Activated T-cell treated with anti-CD3 and anti-CD28 coated beads for 24 hours (primary cell): ENCODE data around the gene NME9.

ENCODE experiments used
- DNase-seq: peaks from one replicate; pipeline ENCODE4 v3.0.0-alpha.2; 2020; ENCODE audit warnings: low read depth

The NME9 gene

DNA sequence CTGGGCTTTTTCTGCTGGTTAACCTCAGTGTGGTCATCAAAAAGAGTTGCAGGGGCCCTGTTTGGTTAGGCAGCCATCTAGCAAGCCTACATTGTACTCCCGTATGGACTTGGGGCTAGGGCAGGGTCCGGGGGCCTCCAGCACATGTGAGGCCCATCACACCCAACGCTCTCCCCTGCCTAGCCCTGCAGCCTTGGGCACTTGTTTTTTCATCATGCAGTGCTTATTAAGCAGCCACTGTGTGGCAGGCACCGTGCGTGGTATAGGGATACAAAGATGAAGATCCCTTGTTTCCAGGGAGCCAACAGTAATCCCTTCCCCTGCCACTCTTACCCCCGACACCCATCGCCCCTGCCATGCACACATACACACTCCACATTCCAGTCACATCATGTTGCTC lies 32.9 kb upstream of the NME9 start:
- DNase-seq = no peak

DNA sequence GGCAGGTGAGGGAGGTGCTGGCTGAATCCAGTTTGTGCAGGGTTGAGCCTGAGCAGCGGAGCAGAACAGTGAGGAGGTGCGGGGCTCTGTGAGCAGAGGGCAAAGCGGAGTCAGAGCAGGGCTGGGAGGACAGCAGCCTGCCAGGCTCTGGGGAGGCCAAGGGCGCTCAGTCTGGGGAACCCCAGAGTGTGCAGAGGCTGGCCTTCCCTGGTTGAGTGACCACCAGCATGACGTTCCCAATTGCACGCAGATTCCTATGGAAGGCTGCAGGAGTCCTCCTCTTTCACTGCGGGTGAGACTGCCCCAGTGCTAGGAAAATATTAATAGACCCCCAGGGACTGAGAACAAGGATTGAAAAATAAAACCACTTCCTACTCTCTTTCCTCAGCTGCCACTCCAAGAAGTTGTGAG lies 31.9 kb upstream of the NME9 start:
- DNase-seq = no peak

DNA sequence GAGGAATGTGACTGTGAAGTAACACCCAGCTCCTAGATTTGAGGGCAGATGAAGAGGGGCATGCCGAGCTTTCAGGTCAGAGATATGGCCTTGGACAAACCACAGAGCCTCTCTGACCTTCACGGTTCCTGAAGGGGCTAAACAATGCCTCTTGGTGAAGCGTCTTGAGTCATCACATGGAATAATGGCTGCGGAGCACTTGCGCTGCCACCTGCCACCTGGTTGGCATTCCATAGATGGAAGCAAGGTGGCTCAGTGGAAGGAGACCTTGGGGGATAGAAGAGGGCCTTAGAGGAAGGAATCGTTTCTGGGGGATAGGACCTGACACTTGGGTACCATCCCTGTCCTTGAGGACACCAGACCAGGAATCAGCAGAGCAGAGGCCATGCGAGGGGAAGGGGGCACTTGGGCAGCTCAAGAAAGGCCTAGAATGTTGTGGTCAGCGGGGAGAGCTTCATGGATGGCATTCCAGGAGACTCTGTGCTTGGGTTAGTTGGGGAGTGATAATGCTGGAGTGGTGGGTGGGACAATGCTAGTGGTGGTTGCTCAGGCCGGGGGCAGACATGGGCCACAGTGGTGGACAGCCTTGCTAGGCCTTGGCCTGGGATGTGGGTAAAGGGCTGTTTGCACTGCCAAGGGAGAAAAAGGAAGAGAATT lies 31.3 kb upstream of the NME9 start:
- no peak for DNase-seq

DNA sequence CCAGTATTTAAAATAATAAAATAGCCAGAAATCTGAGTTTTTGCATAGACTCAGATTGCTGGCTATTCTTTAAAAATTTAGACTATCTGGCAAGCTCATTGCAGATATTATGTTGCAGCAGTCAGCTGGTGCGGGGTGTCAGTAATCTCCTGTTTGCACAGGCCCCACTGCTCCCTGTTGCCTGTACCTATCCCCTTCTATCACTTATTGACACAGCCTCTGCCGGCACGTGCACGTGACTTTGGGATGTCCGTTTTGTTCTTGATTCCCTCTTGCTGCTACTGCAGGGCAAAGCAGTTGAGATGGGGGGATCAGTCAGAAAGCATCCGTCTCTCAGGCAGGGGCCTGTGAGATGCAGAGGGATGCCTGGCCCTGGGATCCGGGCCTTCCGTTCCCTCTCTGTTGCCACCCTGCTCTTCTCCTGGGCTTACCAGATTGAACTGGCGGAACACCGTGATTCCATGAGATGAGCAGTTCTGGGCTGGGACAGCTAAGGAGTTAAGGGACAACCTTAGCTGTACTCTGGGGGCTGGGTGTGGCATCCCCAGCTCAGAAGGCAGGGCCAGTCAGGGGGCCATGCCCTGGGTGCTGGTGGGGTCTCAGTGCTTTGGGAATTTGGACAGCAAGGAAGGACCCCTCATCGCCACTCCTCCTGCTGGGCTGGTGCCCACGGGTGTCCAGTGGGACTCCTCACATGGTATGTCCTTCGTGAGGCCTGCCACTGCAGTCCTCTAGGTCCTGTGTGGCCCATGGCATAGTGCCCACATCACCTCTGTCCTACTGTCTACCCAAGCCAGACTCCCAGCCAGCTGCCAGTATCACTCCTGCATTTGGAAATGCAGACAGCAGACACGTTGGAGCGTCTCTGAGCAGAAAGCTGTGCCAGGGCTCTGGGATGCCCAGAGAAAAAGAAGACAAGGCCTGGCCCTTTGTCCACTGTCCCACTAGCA lies 30.5 kb upstream of the NME9 start:
- no peak for DNase-seq

DNA sequence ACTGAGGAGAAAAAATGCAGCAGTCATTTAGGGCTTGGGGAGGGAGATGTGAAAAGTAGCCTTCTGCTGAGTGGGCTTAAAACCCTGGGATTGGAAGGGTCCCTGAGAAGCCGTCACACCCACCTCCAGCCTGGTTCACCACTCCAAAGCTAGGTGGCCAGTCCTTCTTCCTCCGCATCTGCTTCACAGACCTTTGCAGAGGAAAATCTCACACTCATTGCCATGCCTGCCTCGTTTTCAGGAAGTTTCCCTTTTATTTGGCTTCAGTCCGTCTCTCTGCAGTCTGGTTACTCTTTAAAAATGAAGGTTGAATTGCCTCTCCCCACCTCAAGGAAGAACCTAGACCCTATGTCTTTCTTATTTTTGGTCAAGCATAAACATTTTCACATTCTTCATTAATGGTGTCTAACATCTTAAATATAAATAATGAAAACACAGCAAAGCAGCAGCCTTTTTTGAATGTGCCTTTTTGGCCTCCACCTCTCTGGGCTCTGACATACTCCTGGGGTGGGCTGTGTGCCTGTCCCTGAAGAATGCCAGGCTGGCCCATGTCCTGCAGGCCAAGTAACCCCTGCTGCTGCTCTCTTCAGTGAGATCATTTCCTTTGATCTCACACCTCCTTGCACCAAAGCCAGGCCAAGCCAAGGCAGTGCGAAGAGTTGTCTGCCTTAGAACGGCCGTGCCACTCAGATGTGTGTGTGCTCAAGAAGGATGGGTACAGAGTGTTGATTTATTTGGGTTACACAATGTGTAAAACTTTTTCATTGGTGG lies 29.7 kb upstream of the NME9 start:
- no peak for DNase-seq

DNA sequence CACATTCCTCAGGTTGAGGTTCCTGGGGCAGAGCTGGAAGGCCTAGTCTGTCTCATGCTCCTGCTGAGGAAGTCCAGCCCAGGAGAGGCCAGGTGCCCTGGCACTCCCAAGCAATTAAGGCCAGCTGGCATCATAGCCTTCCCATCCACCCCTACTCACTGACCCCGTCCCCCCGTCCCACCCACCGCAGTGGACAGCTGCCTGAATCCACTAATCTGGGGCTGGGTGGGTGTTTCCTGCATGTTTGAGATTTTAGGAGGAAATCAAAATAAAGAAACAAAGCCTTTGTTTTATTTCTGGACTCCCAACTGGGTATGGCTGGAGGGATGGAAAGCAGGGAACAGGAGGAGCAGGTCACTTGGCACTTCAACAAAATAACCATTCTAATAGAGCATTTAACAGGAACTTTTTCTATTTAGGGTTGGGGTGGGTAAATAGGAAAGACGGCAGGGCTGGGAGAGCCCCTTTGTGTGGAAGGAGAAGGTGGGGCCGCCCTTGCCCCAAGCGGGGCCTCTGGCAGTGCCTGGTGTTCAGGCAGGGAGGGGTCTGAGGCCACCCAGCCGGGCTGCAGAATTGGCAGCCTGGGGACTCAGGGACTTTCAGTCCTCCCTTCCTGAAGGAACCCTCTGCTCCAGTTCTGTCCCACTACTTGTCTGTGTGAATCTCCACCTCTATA lies 27.2 kb upstream of the NME9 start:
- no peak for DNase-seq

DNA sequence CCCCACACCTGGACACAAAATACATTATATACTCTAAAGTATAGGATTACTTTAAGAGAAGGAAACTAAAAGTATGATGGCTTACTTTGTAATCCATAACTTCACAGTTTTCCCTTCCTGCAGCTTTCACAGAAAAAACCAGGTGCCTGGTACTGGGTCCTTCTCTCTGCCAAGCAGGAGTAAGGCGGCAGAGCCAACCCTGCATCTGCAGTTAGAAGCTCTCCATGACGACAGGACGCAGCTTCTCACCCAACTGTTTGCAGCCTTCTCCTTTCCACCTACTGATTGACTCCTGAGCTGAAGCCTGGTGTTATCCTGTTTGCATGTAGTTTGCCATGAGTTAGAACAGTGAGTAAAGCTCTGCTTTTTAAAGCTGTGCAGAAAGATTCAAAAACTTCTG lies 25.4 kb upstream of the NME9 start:
- DNase-seq = no peak

DNA sequence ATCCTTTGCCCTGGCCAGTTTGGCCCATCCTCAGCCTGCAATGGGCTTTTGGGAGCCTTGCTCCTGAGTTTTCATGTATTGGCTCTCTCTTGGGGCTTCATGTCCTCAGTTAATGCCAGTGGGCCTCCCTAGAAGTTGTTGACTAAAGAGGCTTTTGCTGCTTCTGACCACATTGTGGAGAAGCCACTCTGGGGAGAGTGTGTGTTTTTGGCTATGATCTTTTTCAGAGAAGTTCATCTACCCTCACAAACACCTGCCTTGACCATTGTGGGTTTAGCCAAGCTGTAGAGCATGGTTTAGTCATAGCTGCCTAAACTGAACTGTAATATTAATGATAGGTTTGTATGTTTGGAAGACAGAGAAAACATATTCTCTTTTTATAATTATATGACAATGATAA lies 24.7 kb upstream of the NME9 start:
- DNase-seq = no peak

DNA sequence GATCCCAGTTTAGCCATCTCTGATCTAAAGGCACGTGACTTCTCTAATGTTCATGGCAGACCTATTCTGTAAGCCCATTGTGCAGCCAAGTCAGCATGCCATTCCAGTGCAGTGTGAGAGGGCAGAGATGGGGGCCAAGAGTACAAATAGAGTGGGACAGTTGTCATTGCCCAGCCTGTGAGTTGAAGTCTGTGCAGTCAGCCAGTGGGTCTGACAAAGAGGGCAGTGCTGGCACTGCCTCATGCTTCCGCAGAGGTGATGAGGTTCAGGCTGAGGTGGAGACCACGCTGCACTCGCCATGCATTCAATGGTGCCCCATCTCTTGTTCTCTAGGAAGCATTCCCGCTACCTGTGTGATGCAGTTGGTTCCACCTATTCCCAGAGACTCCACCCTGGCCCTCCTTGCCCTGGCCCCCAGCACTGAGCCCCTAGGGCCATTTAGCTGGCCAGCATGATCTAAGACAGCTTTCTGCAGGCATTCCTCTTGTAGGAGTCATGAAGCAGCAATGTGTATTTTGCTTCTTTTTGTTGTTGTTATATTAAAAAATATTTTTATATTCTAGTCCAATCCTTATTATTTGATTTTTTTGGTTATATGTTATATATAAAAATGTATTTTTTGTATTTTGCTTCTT lies 22.4 kb upstream of the NME9 start:
- no peak for DNase-seq

DNA sequence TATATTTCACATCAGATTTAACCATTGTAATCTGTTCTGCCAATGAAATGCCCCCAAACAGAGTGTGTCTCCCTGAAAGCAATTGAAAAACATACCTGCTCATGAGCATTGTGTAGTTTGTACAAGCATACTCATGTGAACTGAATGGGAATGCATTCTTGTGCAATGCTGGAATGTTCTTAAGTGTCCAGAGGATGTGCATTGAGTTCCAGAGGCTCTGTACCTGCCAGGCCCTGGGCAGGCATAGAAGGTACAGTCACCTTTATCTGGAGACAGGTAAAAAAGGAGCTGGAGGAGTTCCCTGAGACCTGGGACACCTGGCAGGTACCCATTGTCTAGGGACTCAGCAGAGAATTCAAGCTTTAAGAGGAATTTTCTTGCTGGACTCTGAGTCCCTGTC lies 21.5 kb upstream of the NME9 start:
- DNase-seq = no peak

DNA sequence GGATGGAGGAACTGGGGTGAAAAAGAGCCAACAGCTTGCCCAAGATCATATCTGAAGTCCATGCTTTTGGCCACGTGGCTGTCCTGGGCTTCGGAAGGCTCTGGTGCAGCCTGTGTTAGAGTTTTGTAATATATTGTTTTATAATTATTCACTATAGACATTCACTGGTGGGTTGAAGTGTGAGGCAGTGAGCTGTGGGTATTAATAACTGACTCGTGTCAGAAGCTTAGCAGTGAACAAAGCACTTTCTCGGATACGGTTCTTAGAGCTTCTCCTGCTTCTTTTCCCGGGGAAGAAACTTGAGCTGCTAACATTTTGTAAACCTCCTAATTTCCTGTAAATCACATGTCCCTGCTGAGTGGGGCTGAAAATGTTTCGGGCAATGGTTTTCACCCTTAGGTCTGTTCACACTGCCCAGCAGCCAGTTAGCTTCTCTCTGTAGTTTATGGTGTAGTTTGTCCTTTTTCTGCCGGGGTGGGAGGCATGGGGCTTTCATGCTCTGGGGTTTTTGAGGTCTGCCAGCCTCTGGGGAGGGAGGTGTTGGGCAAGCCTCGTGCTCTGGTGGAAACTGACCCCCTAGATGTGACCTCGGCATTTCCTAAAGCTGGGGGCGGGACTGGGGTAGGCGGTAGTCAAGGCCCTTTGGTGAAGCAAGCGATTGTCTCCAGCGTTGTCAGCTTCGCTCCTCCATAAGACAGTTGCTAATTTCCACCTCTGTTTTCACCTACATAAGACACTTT lies 20.4 kb upstream of the NME9 start:
- DNase-seq = no peak

DNA sequence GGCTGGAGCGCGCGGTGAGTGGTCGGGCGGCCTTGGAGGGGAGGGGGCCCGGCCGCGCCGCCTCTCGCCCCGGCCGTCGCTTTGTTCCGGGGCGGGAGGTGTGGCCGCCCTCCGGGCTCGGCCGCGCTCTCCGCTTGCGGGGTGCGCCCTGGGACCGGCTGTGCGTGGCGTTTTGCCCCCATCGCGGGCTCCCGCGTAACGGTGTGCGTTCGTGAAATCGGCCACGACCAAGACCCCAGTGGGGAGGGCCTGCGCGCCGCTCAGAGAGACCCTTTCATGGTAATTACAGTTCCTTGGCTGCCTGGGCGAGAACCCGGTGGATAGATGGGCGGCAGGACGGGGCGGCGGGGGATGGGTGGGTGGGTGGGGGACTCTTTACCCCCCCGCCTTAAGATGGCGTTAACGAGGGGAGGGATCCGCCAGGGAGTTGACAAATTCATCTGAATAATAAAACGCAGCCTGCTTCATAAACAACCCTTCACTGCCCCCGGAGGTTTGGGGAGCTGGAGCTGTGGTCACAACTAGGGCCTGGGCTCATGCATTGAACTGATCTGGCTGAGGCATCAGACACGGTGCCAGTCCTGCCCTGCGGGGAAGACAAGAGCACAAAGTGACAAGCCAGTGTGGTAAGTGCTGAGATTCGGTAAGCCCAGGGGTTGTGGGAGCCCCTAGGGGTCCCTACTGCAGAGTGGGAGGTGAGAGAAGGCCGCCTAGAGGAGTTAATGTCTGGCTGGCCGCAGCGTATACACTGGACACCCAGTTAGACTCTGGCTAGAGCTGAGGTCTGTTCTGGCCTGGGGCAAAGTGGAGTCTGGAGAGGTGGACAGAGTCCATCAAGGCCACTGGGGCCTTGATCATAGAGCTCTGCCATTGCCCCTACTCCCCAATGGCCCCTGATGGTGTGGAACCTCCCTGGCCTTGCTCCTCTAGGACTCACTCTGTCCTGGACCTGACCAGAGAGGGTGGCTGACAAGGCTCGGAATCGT lies 19.4 kb upstream of the NME9 start:
- DNase-seq = no peak

DNA sequence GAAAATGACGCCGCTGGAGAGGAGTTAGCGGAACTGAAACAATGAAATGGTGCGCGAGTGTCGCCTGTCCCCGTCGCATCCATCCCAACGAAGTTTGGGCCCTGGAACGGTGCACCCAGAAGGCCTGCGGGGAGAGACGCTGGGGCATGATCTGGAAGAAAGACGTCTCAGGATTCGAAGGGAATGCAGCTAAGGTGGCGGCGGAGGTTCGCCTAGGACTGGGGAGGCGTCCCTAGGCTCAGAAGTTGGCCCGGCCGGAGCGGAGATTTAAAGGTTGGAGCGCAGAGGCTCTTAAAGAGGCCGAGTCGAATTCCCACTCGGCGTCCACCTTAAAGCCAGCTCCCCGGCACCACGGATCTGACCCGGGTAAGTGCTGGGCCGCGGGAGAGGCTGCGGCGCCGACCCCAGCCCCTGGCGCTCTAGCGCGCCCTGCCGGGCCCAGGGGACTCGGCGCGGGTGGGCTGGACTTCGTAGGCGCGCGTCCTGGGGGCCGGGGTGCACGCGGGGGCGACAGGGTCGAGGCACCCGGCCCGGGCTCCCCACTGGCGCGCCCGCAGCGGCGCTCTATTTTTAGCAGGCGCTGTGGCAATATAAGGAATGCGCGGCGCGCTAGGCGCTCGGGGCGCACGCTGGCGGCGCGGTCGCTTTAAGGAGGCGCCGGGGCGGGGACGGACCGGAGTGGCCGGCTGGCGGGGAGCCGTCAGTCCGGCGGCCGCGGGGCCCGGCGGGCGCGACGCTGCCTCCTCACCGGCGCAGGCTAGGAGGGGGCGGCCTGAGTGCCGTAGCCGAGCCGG lies 18.5 kb upstream of the NME9 start, which contains the start of gene MRAS:
MRAS (plus strand) TSS at position 620 of the 794 bp plus-strand sequence. CDS start 24,305 bp downstream, outside the sequence.
- peak; percentile 6 for DNase-seq

DNA sequence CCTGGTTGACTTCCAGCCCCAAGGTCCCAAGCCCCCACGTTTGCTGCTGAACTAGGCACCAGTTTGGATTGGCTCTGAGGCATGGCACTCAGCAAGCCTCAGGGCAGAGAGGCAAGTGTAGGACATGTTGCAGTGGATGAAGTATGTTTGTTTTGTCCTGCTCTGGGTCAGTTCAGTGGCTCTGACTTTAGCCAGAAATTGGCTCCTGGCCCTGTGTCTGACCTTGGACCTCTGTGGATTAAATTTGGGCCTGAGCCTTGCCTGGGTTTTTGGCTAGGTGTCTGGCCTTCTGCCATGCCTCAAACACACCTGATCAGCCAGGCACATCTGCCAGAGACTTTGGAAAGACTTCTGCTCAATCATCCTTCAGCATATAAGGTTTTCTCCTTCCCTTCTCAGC lies 15.1 kb upstream of the NME9 start:
- no peak for DNase-seq

DNA sequence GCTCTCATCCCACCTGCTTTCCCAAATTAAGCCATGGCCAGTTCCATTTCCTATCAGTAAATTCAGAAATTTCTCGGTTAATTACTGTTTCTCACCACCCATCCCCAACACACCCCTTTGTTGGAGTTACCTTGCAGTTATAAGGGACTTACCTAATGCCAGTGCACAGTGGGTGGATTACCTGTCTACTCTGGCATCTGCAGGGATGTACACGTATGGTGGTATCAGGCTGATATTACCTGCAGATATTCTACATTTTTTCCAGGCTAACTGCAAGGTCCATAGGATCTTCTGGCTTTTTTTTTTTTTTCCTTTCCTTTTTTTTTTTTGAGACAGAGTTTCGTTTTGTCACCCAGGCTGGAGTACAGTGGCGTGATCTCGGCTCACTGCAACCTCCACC lies 10.9 kb upstream of the NME9 start:
- no peak for DNase-seq

DNA sequence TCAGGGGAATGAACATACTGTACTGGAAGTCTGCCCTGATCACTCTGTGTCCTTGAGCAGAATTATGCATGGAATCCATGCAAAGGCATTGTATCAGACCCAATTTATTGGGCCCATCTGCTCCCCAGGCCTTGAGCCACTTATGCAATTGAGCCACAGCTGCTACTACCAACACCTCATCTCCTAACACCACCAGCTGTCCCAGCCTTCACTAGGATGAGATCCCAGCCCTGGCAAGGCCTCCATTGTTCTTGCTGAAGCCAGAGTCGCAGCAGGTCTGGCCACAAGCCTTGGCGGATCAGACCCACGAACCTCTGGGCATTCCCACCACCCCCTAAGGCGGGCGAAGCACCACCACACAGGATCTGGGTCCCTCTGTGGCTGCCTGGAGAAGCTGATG lies 9.2 kb upstream of the NME9 start:
- no peak for DNase-seq

DNA sequence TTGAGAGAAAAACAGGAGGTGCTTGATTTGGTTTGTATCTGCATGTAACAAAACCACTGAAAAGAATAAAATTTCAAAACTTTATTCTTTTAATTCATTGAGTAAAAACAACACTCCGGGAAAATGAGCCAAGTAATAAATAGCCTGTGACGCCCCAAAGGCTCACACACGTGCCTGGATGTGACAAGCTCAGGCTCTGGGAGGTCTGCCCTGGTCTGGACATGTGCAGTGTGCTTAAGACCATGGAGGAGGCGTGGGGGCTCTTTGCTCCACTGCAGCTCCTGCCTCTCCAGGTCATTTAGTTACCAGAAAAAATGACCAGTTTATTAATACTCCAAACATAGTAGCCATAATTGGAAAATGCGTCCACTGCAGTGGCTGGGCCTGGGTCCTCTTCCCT lies 8.6 kb upstream of the NME9 start:
- no peak for DNase-seq

DNA sequence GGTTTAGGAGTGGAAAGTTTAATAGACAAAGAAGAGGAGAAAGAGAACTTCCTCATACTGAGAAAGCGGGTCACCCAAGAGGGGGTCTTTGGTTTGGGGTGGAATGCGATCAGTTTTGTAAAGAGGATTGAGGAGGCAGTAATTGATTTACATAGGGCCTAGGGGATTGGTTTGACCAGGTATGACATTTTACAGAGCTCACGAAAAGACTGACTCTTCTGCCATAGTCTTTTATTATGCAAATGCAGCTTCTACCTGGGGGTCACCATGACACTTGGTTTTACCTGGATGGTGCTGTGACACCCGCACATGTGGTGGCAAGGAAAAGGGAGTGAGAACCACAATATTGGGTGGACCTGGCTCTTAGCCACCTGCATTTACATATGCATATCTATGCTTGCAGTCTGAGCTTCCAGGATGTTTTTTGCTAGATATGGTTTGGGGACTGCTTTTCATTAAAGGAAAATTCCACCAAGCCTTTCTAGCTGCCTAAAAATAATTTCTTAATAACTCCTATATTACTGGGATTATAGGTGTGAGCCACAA lies 6.9 kb upstream of the NME9 start:
- no peak for DNase-seq

DNA sequence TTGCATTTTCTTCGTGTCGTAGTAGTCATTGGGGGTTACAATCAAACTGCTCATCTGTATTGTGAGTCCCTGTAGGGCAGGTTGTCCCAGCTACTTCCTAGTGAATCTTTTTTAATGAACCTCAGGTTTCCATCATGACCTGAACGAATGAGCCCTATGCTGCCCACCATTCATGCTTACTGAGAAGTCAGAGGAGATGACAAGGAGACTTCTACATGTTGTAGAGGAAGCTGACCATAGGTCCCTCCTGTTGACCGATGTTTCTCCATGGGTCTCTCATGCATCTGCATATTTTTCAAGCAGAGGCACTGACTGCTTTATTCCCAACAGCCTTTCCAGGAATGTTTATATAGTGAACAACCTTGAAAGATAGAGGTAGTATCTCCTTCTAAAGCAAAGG lies 5.0 kb upstream of the NME9 start:
- DNase-seq = no peak
